SK-N-MC (cell line): ENCODE measurements around the gene PARD6B.
"Not testable (repeated sequence)": the region's sequence is repeated elsewhere in the genome, so short reads cannot be mapped to it uniquely, and the experiment has no call there.

Source experiments
- DNase-seq: peaks from one replicate; pipeline ENCODE4 v3.0.0-alpha.2; 2011; ENCODE audit warnings: low read depth, low spot score
- H3K27ac ChIP-seq: fragments of 200-600 bp; sonication (generic); 2 replicates; pipeline ENCODE4 v1.5.1; 2016; ENCODE audit warnings: mixed run types
- H3K36me3 ChIP-seq: fragments of 200-600 bp; sonication (generic); 2 replicates; pipeline ENCODE4 v1.6.1; 2017; ENCODE audit warnings: antibody characterized with exemption, low read length, mixed read lengths; ENCODE audit not compliant: insufficient read depth
- H3K4me3 ChIP-seq: fragments of 200-600 bp; sonication (generic); 2 replicates; pipeline ENCODE4 v1.5.1; 2016
- H3K9ac ChIP-seq: fragments of 200-600 bp; sonication (generic); 2 replicates; pipeline ENCODE4 v1.8.0; 2017; ENCODE audit warnings: mixed run types, mixed read lengths; ENCODE audit not compliant: insufficient read length
- H3K9me3 ChIP-seq: fragments of 200-600 bp; sonication (generic); 2 replicates; pipeline ENCODE4 v1.6.1; 2017; ENCODE audit warnings: low read depth, mild to moderate bottlenecking, antibody characterized with exemption, low read length, moderate library complexity, mixed read lengths
- EZH2 ChIP-seq: fragments of 200-600 bp; sonication (generic); IDR thresholded peaks from one replicate; pipeline ENCODE4 v1.6.1; 2017; ENCODE audit warnings: antibody characterized with exemption
- FOXP2 ChIP-seq: optimal IDR thresholded peaks from 2 replicates; pipeline ENCODE3; 2011; ENCODE audit warnings: mild to moderate bottlenecking, moderate library complexity; ENCODE audit not compliant: insufficient read depth; ENCODE audit errors: extremely low read length, control extremely low read depth
- POLR2AphosphoS5 ChIP-seq: IDR thresholded peaks from 2 replicates; pipeline ENCODE4 v1.6.1; 2012; ENCODE audit warnings: mild to moderate bottlenecking, low read depth, low read length, borderline replicate concordance

PARD6B gene

DNA sequence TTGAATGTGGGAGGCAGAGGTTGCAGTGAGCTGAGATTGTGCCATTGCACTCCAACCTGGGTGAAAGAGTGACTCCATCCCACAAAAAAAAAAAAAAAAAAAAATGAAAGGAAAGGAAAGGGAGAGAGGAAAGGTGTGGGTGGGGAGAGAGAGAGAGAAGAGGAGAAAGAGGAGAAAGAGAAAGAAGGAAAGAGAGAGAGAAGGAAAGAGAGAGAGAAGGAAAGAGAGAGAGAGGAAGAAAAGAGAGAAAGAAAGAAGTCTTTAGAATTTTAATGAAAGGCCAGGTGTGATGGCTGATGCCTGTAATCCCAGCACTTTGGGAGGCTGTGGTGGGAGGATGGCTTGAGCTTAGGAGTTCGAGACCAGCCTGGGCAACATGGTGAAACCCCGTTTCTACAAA lies 55.8 kb downstream of the PARD6B start:
- TF ChIP-seq EZH2 (no peak), POLR2AphosphoS5 (no peak), FOXP2 (no peak)
- Histone ChIP-seq H3K9ac (no peak overlapping the region), H3K27ac (peak overlapping the region; percentile 94), H3K4me3 (no peak overlapping the region), H3K36me3 (no peaks in the 10 kb centered on the region), H3K9me3 (no peaks in the 10 kb centered on the region)
- DNase-seq, result no peak

- peak overlapping the region; percentile 68 for H3K9ac ChIP-seq
- H3K9me3 ChIP-seq, result no peaks in the 10 kb centered on the region
- peak overlapping the region; percentile 61 for H3K4me3 ChIP-seq
- H3K36me3 ChIP-seq, result no peaks in the 10 kb centered on the region
- peak; percentile 92 for DNase-seq
- TF ChIP-seq EZH2, result no peak
- TF ChIP-seq POLR2AphosphoS5, result peak; percentile 29
- peak overlapping the region; percentile 94 for H3K27ac ChIP-seq
These were observed 56.9 kb downstream of the PARD6B start for GRCh38 chr20:50788045-50788991.

DNA sequence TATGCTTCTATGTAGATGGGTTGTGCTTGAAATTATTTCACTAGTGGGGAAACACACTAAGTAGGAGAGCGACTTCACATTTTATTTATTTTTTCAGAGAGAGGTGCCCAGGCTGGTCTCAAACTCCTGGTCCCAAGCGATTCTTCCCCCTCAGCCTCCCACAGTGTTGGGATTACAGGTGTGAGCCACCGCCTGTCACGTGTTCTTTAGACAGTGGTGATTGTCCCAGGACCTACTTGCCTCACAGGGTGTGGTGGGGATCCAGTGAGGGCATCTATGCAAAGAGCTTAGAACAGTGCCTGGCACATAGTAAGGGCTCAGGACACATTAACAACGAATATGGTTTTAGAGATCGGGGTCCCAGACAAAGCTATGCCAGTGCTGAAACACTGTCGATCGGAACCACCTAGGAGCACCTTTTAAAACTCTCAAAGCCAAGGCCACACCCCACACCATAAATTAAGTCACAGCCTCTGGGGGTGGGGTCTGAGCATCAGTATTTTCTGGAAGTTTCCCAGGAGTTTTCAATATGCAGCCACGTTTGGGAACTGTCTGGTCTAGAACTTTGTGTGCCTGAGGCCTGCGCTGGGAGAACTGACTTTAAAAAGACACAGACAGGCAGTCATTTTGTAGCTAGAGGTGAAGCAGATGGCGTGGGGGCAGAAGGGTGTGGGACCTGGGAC lies 58.7 kb downstream of the PARD6B start:
- no peaks in the 10 kb centered on the region for H3K9me3 ChIP-seq
- no peak overlapping the region; the same call in 1 of the 2 replicates for H3K4me3 ChIP-seq
- no peaks in the 10 kb centered on the region for H3K36me3 ChIP-seq
- DNase-seq, result no peak
- H3K9ac ChIP-seq, result peak overlapping the region; percentile 79
- H3K27ac ChIP-seq, result peak overlapping the region; percentile 95
- TF ChIP-seq EZH2 (no peak), FOXP2 (no peak), POLR2AphosphoS5 (no peak)

DNA sequence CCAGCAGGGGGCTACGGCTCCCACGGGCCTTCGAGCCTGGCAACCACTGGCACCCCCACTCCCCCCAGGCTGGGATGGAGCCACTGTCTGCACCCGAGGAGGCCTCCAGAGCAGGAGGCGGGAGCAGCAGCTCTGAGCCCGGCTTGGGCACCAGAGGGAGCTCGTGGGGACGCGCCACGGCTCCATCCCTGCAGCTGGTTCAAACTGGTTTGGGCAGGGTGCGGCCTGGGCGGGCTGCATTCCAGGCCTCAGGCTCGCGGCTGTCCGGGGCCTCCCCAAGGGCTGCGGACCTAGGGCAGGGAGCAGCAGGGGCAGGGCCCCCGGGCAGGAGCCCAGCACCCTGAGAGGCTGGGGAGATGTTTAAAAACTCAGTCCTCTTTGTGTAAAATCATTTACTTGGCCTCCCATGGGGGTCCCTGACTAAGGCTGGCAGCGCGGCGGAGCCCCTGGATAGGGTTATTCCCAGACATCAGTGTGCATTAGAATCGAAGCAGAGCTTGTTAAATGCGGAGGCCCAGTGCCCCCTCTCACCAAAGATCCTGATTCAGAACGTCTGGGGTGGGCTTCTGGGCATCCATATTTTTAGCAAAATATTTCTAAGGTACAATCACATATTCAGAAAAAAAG lies 59.4 kb downstream of the PARD6B start:
- Histone ChIP-seq H3K4me3 (peak overlapping the region; percentile 50), H3K27ac (peak overlapping the region; percentile 95), H3K9ac (peak overlapping the region; percentile 79), H3K36me3 (no peaks in the 10 kb centered on the region), H3K9me3 (no peaks in the 10 kb centered on the region)
- peak; percentile 68; the same call in 1 of the 2 replicates for TF ChIP-seq POLR2AphosphoS5
- TF ChIP-seq FOXP2, result no peak
- DNase-seq, result no peak

DNA sequence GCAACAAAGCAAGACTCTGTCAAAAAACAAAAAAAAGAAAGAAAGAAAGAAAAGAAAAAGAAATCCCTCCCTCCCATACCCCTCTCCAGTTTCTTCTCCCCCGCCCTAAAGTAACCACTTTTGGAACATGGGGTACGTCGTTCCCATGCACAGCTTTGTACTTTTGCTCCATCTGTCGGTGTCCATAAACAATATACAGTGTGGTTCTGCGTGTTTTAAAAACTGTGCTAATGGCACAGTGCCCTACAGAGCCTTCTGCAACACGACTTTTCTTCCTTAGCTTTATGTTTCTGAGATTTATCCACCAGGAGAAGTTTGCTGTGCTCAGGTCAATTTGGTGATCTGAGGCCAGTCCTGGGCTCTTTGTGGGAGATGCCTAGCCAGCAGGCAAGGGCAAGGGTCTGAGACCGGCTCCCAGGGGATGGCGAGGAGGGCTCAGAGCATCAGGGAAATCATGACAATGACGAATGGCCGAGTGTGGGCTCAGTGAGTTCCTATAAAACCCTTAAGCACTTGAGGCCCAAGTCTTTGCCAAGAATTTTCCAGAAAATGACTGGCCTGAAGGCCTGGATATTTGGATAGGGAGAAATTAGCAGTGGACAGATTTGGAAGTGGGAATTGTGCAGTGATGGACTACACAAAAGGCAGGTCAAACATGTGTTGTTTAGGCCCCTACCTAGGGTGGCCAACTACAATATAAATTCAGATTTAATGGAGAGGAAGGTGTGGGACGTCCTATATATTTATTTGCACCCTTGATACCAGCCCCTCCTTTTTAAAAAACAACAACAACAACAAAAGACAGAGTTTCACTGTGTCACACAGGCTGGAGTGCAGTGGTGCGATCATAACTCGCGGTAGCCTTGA lies 61.6 kb downstream of the PARD6B start:
- Histone ChIP-seq H3K9ac (no peak overlapping the region), H3K9me3 (no peaks in the 10 kb centered on the region), H3K36me3 (no peaks in the 10 kb centered on the region), H3K27ac (no peak overlapping the region), H3K4me3 (no peak overlapping the region)
- no peak for TF ChIP-seq EZH2
- no peak for TF ChIP-seq FOXP2
- TF ChIP-seq POLR2AphosphoS5, result no peak
- no peak for DNase-seq

- H3K9me3 ChIP-seq, H3K4me3 ChIP-seq, H3K27ac ChIP-seq, H3K36me3 ChIP-seq, DNase-seq, H3K9ac ChIP-seq: not testable (repeated sequence)
These were observed 62.2 kb downstream of the PARD6B start for GRCh38 chr20:50793575-50794016.

DNA sequence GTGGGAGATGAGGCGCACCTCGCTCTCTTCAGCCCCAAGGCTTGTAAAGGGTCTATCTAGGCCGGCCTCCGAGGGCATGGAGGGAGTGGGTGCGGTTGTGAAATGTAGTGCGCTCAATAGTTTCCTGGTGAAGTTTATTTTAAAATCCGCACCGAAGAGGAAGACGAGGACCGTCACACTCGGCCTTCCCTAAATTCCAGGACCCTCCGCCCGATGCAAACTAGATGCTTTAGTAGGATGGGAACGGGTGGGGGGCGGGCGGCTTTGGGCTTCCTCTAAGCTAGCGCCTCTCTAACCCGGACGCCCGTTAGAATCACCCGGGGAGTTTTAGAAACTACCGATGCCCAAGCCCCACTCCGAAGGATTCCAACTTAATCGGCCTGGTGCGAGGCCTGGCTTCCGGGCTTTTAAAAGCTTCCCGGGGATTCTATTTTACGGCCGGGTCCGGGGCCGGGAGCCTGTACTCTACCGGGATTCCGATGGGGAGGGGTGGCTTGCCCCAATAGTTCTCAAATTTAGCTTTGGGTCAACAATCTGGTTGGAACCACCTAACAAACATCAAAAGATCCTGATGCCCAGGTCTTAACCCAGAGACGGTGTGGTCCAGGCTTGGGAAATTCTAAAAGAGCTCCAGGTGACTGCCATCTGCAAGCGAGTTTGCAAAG lies 62.9 kb downstream of the PARD6B start:
- Histone ChIP-seq H3K4me3 (peak overlapping the region; percentile 96), H3K36me3 (no peaks in the 10 kb centered on the region), H3K27ac (no peak overlapping the region), H3K9ac (no peak overlapping the region), H3K9me3 (no peaks in the 10 kb centered on the region)
- TF ChIP-seq FOXP2 (no peak), POLR2AphosphoS5 (no peak), EZH2 (no peak)
- DNase-seq, result no peak
